ENCODE measurements around the gene OOSP3. TPM values are rescaled to one million over a fixed set of nuclear protein-coding genes. Genes with fewer than 3 reads are reported as not detected.
"Not testable (repeated sequence)": the region's sequence is repeated elsewhere in the genome, so short reads cannot be mapped to it uniquely, and the experiment has no call there.

Gene OOSP3
- polyA plus RNA-seq, 1 donor from 2014 or later: not detected

- H3K9me3 ChIP-seq (ENCODE audit: low read length): no peaks in the 10 kb centered on the region
- TF ChIP-seq EZH2 (IDR thresholded peaks at IDR 0.05; ENCODE audit: borderline replicate concordance, insufficient read depth, low read length, poor library complexity, severe bottlenecking) (no peak), POLR2AphosphoS5 (IDR thresholded peaks at IDR 0.05) (no peak), TAF1 (IDR thresholded peaks at IDR 0.05; ENCODE audit: low read depth) (no peak), SMC3 (conservative IDR thresholded peaks at IDR 0.05; ENCODE audit: poor library complexity) (no peak), CTCF (IDR thresholded peaks at IDR 0.05; ENCODE audit: poor library complexity, severe bottlenecking) (no peak), EP300 (conservative IDR thresholded peaks at IDR 0.05; ENCODE audit: poor library complexity, severe bottlenecking) (no peak)
- TF ChIP-seq, protein P1, sequence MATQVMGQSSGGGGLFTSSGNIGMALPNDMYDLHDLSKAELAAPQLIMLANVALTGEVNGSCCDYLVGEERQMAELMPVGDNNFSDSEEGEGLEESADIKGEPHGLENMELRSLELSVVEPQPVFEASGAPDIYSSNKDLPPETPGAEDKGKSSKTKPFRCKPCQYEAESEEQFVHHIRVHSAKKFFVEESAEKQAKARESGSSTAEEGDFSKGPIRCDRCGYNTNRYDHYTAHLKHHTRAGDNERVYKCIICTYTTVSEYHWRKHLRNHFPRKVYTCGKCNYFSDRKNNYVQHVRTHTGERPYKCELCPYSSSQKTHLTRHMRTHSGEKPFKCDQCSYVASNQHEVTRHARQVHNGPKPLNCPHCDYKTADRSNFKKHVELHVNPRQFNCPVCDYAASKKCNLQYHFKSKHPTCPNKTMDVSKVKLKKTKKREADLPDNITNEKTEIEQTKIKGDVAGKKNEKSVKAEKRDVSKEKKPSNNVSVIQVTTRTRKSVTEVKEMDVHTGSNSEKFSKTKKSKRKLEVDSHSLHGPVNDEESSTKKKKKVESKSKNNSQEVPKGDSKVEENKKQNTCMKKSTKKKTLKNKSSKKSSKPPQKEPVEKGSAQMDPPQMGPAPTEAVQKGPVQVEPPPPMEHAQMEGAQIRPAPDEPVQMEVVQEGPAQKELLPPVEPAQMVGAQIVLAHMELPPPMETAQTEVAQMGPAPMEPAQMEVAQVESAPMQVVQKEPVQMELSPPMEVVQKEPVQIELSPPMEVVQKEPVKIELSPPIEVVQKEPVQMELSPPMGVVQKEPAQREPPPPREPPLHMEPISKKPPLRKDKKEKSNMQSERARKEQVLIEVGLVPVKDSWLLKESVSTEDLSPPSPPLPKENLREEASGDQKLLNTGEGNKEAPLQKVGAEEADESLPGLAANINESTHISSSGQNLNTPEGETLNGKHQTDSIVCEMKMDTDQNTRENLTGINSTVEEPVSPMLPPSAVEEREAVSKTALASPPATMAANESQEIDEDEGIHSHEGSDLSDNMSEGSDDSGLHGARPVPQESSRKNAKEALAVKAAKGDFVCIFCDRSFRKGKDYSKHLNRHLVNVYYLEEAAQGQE (IDR thresholded peaks at IDR 0.05; ENCODE audit: borderline replicate concordance): no peak
- H2AFZ ChIP-seq (ENCODE audit: low read depth, low read length): no peak overlapping the region
- H3K9me2 ChIP-seq (ENCODE audit: insufficient read depth, low read length): no peaks in the 10 kb centered on the region
- H3F3A ChIP-seq (ENCODE audit: insufficient read depth, low read length, poor library complexity, severe bottlenecking): no peaks in the 10 kb centered on the region
- no peaks in the 10 kb centered on the region for H4K20me1 ChIP-seq (ENCODE audit: insufficient read depth)
- no peak overlapping the region for H3K9ac ChIP-seq (ENCODE audit: low read length)
- no peaks in the 10 kb centered on the region for H3K36me3 ChIP-seq (ENCODE audit: insufficient read depth, low read length)
- H3K27me3 ChIP-seq (ENCODE audit: insufficient read depth, low read depth, low read length): no peaks in the 10 kb centered on the region
- no peak overlapping the region for H3K27ac ChIP-seq (ENCODE audit: low read length)
- H3K4me2 ChIP-seq (ENCODE audit: low read length): no peak overlapping the region
- no peaks in the 10 kb centered on the region for H3K79me2 ChIP-seq (replicated peaks; ENCODE audit: insufficient read depth, low read length)
- no peak overlapping the region for H3K4me3 ChIP-seq (ENCODE audit: low read length)
These were observed 22.0 kb downstream of the OOSP3 start for GRCh38 chr11:59900366-59901126.

- Histone ChIP-seq H3K79me2 (replicated peaks; ENCODE audit: insufficient read depth, low read length) (no peaks in the 10 kb centered on the region), H3K9ac (ENCODE audit: low read length) (no peak overlapping the region), H3K36me3 (ENCODE audit: insufficient read depth, low read length) (no peaks in the 10 kb centered on the region), H3F3A (ENCODE audit: insufficient read depth, low read length, poor library complexity, severe bottlenecking) (no peaks in the 10 kb centered on the region), H3K4me3 (ENCODE audit: low read length) (no peak overlapping the region), H4K20me1 (ENCODE audit: insufficient read depth) (no peaks in the 10 kb centered on the region), H3K9me3 (ENCODE audit: low read length) (no peaks in the 10 kb centered on the region), H3K27me3 (ENCODE audit: insufficient read depth, low read depth, low read length) (no peaks in the 10 kb centered on the region), H3K9me2 (ENCODE audit: insufficient read depth, low read length) (no peaks in the 10 kb centered on the region), H3K4me2 (ENCODE audit: low read length) (no peak overlapping the region), H2AFZ (ENCODE audit: low read depth, low read length) (no peak overlapping the region), H3K27ac (ENCODE audit: low read length) (no peak overlapping the region)
- TF ChIP-seq, protein P1 (IDR thresholded peaks at IDR 0.05; ENCODE audit: borderline replicate concordance): no peak
- TF ChIP-seq EZH2 (IDR thresholded peaks at IDR 0.05; ENCODE audit: borderline replicate concordance, insufficient read depth, low read length, poor library complexity, severe bottlenecking) (no peak), MXI1 (conservative IDR thresholded peaks at IDR 0.05; ENCODE audit: poor library complexity, severe bottlenecking) (no peak), SMC3 (conservative IDR thresholded peaks at IDR 0.05; ENCODE audit: poor library complexity) (no peak), TAF1 (IDR thresholded peaks at IDR 0.05; ENCODE audit: low read depth) (no peak), CTCF (IDR thresholded peaks at IDR 0.05; ENCODE audit: poor library complexity, severe bottlenecking) (no peak), EP300 (conservative IDR thresholded peaks at IDR 0.05; ENCODE audit: poor library complexity, severe bottlenecking) (no peak), RAD21 (conservative IDR thresholded peaks at IDR 0.05) (no peak), POLR2AphosphoS5 (IDR thresholded peaks at IDR 0.05) (no peak)
These were observed 22.7 kb downstream of the OOSP3 start for GRCh38 chr11:59901306-59901705.

GRCh38 chr11:59903569-59903968 is 25.0 kb downstream of the OOSP3 start:
- H3K79me2 ChIP-seq (replicated peaks; ENCODE audit: insufficient read depth, low read length); H3K27me3 ChIP-seq (ENCODE audit: insufficient read depth, low read depth, low read length); H3K9me2 ChIP-seq (ENCODE audit: insufficient read depth, low read length); H3K9me3 ChIP-seq (ENCODE audit: low read length); H2AFZ ChIP-seq (ENCODE audit: low read depth, low read length); H3K4me3 ChIP-seq (ENCODE audit: low read length); H3K27ac ChIP-seq (ENCODE audit: low read length); H3F3A ChIP-seq (ENCODE audit: insufficient read depth, low read length, poor library complexity, severe bottlenecking); H4K20me1 ChIP-seq (ENCODE audit: insufficient read depth); H3K36me3 ChIP-seq (ENCODE audit: insufficient read depth, low read length); H3K9ac ChIP-seq (ENCODE audit: low read length); H3K4me2 ChIP-seq (ENCODE audit: low read length): not testable (repeated sequence)
